Activated T-helper 17 cell treated with anti-CD3 and anti-CD28 coated beads, Interleukin-2, amount 50 U/mL, for 72 hours (primary cell): ENCODE results near the gene CLSTN3. TPM values are rescaled to one million over a fixed set of nuclear protein-coding genes. Genes with fewer than 3 reads are reported as not detected.

Experiments used
- ATAC-seq: fragments of 150-1000 bp; cut with Tn5 transposase; replicated peaks from 2 replicates; pipeline ENCODE4 v1.10.0; 2021; ENCODE audit warnings: mild to moderate bottlenecking, moderate library complexity
- H3K27ac Mint-ChIP-seq: one replicate; pipeline ENCODE4 v1.8.0; 2022; ENCODE audit warnings: mixed read lengths
- H3K27me3 Mint-ChIP-seq: one replicate; pipeline ENCODE4 v1.8.0; 2022; ENCODE audit warnings: mixed read lengths
- H3K36me3 Mint-ChIP-seq: one replicate; pipeline ENCODE4 v1.8.0; 2022; ENCODE audit warnings: low read depth, mild to moderate bottlenecking, mixed read lengths
- H3K4me1 Mint-ChIP-seq: one replicate; pipeline ENCODE4 v1.8.0; 2022; ENCODE audit warnings: mixed read lengths
- H3K4me3 Mint-ChIP-seq: one replicate; pipeline ENCODE4 v1.8.0; 2022; ENCODE audit warnings: mild to moderate bottlenecking, mixed read lengths
- H3K9me3 Mint-ChIP-seq: one replicate; pipeline ENCODE4 v1.8.0; 2022; ENCODE audit warnings: mixed read lengths
- total RNA-seq, 2 donors: library from RNA; stranded (reverse); gene quantifications; one replicate each; pipeline ENCODE4 v1.2.3, GENCODE V29; 2022

Gene CLSTN3
- total RNA-seq, 2 donors from 2014 or later = 51.8 to 61.9 TPM

DNA sequence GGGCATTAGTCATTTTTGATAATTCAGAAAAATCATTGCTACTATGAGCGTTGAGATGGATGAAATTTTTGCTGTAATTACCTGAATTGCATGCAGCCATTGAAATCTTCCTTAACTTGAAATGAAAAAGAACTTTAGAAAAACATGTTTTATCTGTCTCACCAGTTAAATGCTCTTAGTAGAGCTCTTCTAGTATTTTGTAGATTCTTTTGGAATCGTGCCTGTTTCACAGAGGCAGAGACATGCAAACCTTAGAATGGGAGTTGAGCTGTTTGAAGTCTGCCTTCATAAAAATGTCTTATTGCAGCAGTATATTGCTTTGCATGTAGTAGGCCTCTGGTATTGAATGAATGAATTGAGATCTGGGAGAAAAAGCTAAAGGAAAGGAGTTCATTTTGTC is 63.5 kb downstream of the CLSTN3 start:
- ATAC-seq = no peak
- H3K27me3 Mint-ChIP-seq = no peaks in the 10 kb centered on the region

DNA sequence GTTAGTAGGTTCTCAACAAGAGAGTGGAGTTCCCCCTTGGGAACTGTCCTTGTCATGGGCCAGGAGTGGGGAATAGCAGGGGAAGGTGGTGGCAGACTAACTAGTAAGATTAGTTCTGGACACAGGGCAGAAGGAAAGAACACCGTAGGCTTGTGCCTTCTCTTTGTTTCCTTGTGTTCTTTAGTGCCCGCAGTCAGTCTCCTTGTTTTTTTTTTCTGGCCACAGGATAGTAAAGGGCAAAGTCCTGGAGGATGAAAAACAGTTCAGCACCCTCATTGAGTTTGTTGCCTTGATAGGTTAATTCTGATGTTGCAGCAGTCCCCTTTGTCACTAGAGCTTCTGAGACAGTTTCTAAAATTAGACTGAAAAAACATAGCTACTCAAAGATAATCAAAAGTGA is 67.7 kb downstream of the CLSTN3 start:
- Mint-ChIP-seq H3K9me3 (no peaks in the 10 kb centered on the region), H3K27me3 (no peaks in the 10 kb centered on the region), H3K4me1 (peaks cover 8% of the 10 kb centered on the region), H3K36me3 (peaks cover 66% of the 10 kb centered on the region), H3K4me3 (no peak overlapping the region), H3K27ac (no peak overlapping the region)
- no peak for ATAC-seq

More for the DNA sequence above, 63.5 kb downstream of the CLSTN3 start:
- peaks cover 22% of the 10 kb centered on the region for H3K4me1 Mint-ChIP-seq
- no peak overlapping the region for H3K27ac Mint-ChIP-seq
- H3K36me3 Mint-ChIP-seq = peaks cover 55% of the 10 kb centered on the region
- no peaks in the 10 kb centered on the region for H3K9me3 Mint-ChIP-seq
- H3K4me3 Mint-ChIP-seq = no peak overlapping the region

DNA sequence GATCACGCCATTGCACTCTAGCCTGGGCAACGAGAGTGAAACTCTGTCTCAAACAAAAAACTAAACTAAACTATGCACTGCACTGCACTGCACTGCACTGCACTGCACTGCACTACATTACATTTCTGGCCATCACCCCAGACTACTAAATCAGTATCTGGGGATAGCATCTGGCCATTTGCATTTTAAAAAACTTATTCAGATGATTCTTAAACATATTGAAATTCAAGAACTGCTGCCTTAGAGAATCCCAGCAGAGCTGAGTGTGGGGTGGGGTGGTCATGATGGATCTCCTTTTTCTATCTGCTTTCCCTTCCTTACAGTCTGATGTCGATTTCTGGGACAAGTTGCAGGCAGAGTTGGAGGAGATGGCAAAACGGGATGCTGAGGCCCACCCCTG is 72.9 kb downstream of the CLSTN3 start:
- H3K27ac Mint-ChIP-seq = no peak overlapping the region
- no peak for ATAC-seq
- H3K4me1 Mint-ChIP-seq = no peaks in the 10 kb centered on the region
- no peaks in the 10 kb centered on the region for H3K9me3 Mint-ChIP-seq
- H3K36me3 Mint-ChIP-seq = peaks cover 86% of the 10 kb centered on the region
- no peaks in the 10 kb centered on the region for H3K27me3 Mint-ChIP-seq
- H3K4me3 Mint-ChIP-seq = no peak overlapping the region

DNA sequence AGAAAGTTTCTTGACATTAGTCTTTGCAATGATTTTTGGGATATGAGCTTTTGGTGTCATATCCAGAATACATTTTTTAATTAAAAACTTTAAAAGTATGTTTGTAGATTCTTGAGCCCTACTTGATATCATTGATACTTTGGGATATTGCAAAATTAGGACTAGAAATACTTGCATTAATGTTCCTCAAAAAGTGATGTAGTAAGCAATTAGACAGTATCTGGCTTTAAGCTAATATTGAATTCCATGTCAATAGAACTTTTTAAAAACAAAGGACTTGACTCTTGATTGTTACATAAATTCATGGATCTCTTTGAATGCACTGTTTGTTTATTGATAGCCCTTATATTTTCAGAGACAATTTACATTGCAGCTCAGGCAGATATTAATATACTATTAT is 74.9 kb downstream of the CLSTN3 start:
- Mint-ChIP-seq H3K27me3 (no peaks in the 10 kb centered on the region), H3K4me1 (no peaks in the 10 kb centered on the region), H3K36me3 (peaks cover 97% of the 10 kb centered on the region), H3K27ac (no peak overlapping the region), H3K9me3 (no peaks in the 10 kb centered on the region), H3K4me3 (no peak overlapping the region)
- ATAC-seq = no peak

DNA sequence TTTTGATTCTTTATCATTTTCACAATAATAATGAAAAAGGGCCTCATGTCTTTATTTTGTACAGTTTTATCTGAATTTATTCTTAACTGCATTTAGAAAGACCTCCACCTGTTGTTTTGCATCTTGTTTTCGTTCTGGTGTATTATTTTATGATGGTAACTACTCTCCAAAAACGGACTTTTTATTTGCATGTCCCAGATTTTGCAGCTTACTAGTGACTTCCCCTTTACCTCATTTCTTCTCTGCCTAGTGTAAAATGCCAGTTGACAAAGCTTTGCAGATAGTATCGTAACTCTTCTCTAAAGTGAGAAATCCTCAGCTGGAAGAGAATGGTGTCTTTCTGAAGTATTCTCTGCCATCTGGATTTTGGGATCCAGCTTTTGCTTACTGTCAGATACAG is 76.5 kb downstream of the CLSTN3 start:
- Mint-ChIP-seq H3K9me3 (no peaks in the 10 kb centered on the region), H3K27me3 (no peaks in the 10 kb centered on the region), H3K27ac (no peak overlapping the region), H3K4me3 (no peak overlapping the region), H3K4me1 (no peaks in the 10 kb centered on the region), H3K36me3 (peaks cover 100% of the 10 kb centered on the region)
- ATAC-seq = no peak

DNA sequence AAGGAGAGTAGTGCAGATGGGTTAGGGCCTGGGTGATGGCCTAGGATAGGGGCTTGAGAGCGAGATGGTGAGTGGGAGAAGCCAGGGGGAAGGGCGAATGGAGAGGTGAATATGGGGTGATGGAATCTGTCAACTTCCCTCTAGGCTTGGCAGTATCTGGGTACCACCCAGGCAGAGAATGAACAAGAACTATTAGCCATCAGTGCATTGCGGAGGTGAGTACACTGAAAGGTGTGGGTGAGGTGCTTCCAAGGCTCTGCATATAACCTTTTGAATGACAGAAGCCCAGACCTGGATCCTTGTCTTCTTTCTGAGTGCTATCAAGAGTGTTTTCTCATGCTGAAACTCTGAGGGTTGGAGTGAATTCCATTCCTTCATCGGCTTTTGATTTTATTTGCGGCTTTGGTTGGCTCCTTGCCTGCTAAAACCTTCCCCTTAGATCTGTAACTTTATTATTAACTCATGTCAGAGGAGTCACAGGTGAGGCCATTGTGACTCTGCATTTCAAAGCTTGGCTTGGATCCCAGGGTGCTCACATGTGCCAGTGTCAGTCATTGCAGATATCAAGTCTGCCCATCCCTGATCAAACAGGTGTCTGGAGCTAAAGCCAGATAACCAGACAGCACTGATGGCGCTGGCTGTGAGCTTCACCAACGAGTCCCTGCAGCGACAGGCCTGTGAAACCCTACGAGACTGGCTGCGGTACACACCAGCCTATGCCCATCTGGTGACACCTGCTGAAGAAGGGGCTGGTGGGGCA is 77.9 kb downstream of the CLSTN3 start:
- Mint-ChIP-seq H3K36me3 (peaks cover 98% of the 10 kb centered on the region), H3K27me3 (no peaks in the 10 kb centered on the region), H3K4me1 (no peaks in the 10 kb centered on the region), H3K4me3 (no peak overlapping the region), H3K27ac (no peak overlapping the region), H3K9me3 (peaks cover 3% of the 10 kb centered on the region)
- no peak for ATAC-seq

Other genes starting within 250 kb of the CLSTN3 start
- gene LRRC23, start 225.5 kb upstream of the CLSTN3 start, total RNA-seq = 1 to 10 TPM; 4.4 to 7.6 TPM
- 100 to 1,000 TPM; 234 to 858 TPM for gene ENO2, start 215.8 kb upstream of the CLSTN3 start, total RNA-seq
- 10 to 100 TPM; 34.0 to 62.3 TPM for gene ATN1, start 202.4 kb upstream of the CLSTN3 start, total RNA-seq
- not detected for gene RNU7-1, start 186.6 kb upstream of the CLSTN3 start, total RNA-seq
- gene C12orf57, start 186.3 kb upstream of the CLSTN3 start, total RNA-seq = 100 to 1,000 TPM; 192 to 307 TPM
- gene PTPN6, start 179.0 kb upstream of the CLSTN3 start, total RNA-seq = 100 to 1,000 TPM; 134 to 223 TPM
- gene PHB2, start 159.7 kb upstream of the CLSTN3 start, total RNA-seq = 100 to 1,000 TPM; 285 to 436 TPM
- gene EMG1, start 159.5 kb upstream of the CLSTN3 start, total RNA-seq = 10 to 100 TPM; 50.9 to 90.5 TPM
- gene LPCAT3, start 111.9 kb upstream of the CLSTN3 start, total RNA-seq = 10 to 100 TPM; 13.2 to 34.8 TPM
- gene C1S, start 69.7 kb upstream of the CLSTN3 start, total RNA-seq = 10 to 100 TPM in 1 of 2 donors, 1 to 10 TPM in 1; 6.9 to 13.1 TPM
- 1 to 10 TPM; 3.2 to 3.3 TPM for gene C1R, start 37.9 kb upstream of the CLSTN3 start, total RNA-seq
- gene C1RL, start 21.2 kb upstream of the CLSTN3 start, total RNA-seq = 10 to 100 TPM; 14.0 to 30.6 TPM
- not detected for gene RBP5, start 1.5 kb upstream of the CLSTN3 start, total RNA-seq
- gene PEX5, start 59.3 kb downstream of the CLSTN3 start, total RNA-seq = 10 to 100 TPM; 21.4 to 31.4 TPM
- not detected for gene ACSM4, start 173.7 kb downstream of the CLSTN3 start, total RNA-seq